HepG2 (cell line): Measurements from ENCODE around the gene PRXL2B. TPM values are rescaled to one million over a fixed set of nuclear protein-coding genes. Genes with fewer than 3 reads are reported as not detected.

Experiments
- HCFC1 ChIP-seq: fragments of 150-350 bp; IDR thresholded peaks from 2 replicates; pipeline ENCODE4 v1.6.1; 2014; ENCODE audit warnings: low read depth, low read length
- IKZF1 ChIP-seq: fragments of 450-650 bp; IDR thresholded peaks from 2 replicates; pipeline ENCODE4 v1.7.1; 2016
- polyA plus RNA-seq, 8 experiments: library from polyadenylated mRNA; depleted of rRNA in 3 of 8; stranded (reverse) in 7 of 8; unstranded in 1 of 8; fragments of >200 nt; fragmentation: Illumina TruSeq in 4 of 8; extraction: Trizol in 4 of 8; gene quantifications; 2 replicates each; pipeline versions ENCODE4 v1.2.1 to v1.2.3, GENCODE V29; 2011 to 2016; ENCODE audit warnings: low read depth in 4 of 8, missing spikeins in 1 of 8, mixed read lengths in 1 of 8; ENCODE audit not compliant: insufficient read depth in 1 of 8
- total RNA-seq, 5 experiments: library from RNA; depleted of rRNA; stranded (reverse); fragments of >200 nt; fragmentation: Illumina TruSeq; extraction: Trizol; gene quantifications; 2 replicates each; pipeline ENCODE4 v1.2.3, GENCODE V29; 2016; ENCODE audit warnings: low read depth in 1 of 5
- TF ChIP-seq, protein P1 (sequence below): sonication (generic); formaldehyde crosslinking; IDR thresholded peaks from 2 replicates; pipeline ENCODE4 v1.4.0; 2020; ENCODE audit warnings: missing genetic modification reagents
- TF ChIP-seq, protein P2 (sequence below): sonication (generic); formaldehyde crosslinking; IDR thresholded peaks from 2 replicates; pipeline ENCODE4 v1.5.1; 2020; ENCODE audit warnings: missing genetic modification reagents, mild to moderate bottlenecking, borderline replicate concordance
- TF ChIP-seq, protein P3 (sequence below): sonication (generic); formaldehyde crosslinking; IDR thresholded peaks from 2 replicates; pipeline ENCODE4 v1.5.0; 2020; ENCODE audit warnings: mild to moderate bottlenecking, missing genetic modification reagents, moderate library complexity

The PRXL2B gene
- total and polyA plus RNA-seq, 2 of the 13 experiments (the other 11 are each of a cell fraction or from before 2014, with no cell fraction given), result 16.8 to 22.1 TPM

DNA sequence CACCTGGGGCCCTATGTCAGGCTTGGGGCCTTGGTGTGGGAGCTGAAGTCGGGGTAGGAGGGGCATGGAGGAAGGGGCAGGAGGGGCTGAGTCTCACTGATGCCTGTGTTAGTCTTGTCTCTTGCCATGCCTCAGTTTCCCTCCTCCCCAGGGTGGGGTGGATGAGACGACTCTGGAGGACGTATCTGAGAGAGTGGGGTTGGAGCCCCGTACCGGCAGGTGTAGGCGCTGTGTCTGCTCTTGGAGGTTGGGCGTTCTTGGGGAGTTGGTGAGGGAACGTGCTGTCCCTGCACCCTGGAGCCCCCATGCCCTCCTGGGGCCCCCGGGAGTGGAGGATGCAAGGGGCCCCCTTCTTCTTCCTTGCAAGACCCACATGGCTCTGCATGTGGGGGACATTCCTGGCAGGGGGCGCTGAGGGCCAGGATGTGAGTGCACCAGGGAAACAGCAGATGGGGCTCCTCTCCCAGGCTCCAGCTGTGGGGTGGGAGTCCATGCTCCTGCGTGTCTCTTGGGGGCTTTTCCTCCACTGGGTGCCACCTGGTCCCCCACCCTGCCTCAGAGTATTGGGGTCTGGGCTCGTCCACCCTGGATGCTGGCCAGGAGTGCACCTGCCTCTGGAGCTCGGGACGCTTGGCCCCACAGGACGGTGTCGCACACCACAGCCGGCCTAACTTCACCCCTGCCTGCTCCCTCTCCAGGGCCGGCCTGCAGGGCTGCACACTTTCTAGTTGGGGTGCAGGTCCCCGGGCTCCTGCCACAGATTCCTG lies 31.8 kb upstream of the PRXL2B start (continued):
- TF ChIP-seq, protein P1, sequence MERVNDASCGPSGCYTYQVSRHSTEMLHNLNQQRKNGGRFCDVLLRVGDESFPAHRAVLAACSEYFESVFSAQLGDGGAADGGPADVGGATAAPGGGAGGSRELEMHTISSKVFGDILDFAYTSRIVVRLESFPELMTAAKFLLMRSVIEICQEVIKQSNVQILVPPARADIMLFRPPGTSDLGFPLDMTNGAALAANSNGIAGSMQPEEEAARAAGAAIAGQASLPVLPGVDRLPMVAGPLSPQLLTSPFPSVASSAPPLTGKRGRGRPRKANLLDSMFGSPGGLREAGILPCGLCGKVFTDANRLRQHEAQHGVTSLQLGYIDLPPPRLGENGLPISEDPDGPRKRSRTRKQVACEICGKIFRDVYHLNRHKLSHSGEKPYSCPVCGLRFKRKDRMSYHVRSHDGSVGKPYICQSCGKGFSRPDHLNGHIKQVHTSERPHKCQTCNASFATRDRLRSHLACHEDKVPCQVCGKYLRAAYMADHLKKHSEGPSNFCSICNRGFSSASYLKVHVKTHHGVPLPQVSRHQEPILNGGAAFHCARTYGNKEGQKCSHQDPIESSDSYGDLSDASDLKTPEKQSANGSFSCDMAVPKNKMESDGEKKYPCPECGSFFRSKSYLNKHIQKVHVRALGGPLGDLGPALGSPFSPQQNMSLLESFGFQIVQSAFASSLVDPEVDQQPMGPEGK (CRISPR knock-in tag), result peak; percentile 64
- TF ChIP-seq, protein P2, sequence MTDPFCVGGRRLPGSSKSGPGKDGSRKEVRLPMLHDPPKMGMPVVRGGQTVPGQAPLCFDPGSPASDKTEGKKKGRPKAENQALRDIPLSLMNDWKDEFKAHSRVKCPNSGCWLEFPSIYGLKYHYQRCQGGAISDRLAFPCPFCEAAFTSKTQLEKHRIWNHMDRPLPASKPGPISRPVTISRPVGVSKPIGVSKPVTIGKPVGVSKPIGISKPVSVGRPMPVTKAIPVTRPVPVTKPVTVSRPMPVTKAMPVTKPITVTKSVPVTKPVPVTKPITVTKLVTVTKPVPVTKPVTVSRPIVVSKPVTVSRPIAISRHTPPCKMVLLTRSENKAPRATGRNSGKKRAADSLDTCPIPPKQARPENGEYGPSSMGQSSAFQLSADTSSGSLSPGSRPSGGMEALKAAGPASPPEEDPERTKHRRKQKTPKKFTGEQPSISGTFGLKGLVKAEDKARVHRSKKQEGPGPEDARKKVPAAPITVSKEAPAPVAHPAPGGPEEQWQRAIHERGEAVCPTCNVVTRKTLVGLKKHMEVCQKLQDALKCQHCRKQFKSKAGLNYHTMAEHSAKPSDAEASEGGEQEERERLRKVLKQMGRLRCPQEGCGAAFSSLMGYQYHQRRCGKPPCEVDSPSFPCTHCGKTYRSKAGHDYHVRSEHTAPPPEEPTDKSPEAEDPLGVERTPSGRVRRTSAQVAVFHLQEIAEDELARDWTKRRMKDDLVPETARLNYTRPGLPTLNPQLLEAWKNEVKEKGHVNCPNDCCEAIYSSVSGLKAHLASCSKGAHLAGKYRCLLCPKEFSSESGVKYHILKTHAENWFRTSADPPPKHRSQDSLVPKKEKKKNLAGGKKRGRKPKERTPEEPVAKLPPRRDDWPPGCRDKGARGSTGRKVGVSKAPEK, result no peak
- TF ChIP-seq IKZF1, result no peak
- TF ChIP-seq, protein P3, sequence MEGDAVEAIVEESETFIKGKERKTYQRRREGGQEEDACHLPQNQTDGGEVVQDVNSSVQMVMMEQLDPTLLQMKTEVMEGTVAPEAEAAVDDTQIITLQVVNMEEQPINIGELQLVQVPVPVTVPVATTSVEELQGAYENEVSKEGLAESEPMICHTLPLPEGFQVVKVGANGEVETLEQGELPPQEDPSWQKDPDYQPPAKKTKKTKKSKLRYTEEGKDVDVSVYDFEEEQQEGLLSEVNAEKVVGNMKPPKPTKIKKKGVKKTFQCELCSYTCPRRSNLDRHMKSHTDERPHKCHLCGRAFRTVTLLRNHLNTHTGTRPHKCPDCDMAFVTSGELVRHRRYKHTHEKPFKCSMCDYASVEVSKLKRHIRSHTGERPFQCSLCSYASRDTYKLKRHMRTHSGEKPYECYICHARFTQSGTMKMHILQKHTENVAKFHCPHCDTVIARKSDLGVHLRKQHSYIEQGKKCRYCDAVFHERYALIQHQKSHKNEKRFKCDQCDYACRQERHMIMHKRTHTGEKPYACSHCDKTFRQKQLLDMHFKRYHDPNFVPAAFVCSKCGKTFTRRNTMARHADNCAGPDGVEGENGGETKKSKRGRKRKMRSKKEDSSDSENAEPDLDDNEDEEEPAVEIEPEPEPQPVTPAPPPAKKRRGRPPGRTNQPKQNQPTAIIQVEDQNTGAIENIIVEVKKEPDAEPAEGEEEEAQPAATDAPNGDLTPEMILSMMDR (CRISPR knock-in tag), result peak; percentile 91
- no peak for TF ChIP-seq HCFC1
